WTC11 (cell line): ENCODE results near the gene C3orf22. TPM values are rescaled to one million over a fixed set of nuclear protein-coding genes. Genes with fewer than 3 reads are reported as not detected.
A peak's percentile ranks its signal among the peaks of the same experiment; 100 is the strongest.

ENCODE experiments used
- ATAC-seq: fragments of 200-7000 bp; cut with Tn5 transposase; 2 replicates; pipeline ENCODE4 v1.10.0; 2021; ENCODE audit warnings: mild to moderate bottlenecking, moderate library complexity
- CTCF ChIA-PET: fragments of 300-600 bp; sonication (Branson Sonifier 250); formaldehyde crosslinking; loops from one replicate; lab custom pipeline; 2021; ENCODE audit warnings: antibody characterized with exemption; lab: Charles Lee
- POLR2A ChIA-PET: fragments of 350-600 bp; sonication (Branson Sonifier 250); formaldehyde crosslinking; loops from one replicate; lab custom pipeline; 2021; ENCODE audit warnings: antibody characterized with exemption; lab: Charles Lee
- DNase-seq: peaks from one replicate; pipeline ENCODE4 v3.0.0; 2021; ENCODE audit warnings: low spot score
- H3K27ac Mint-ChIP-seq: 2 replicates; pipeline ENCODE4 v1.8.0; 2021; ENCODE audit warnings: mixed read lengths
- H3K27me3 Mint-ChIP-seq: 2 replicates; pipeline ENCODE4 v1.8.0; 2021; ENCODE audit warnings: low read depth, mild to moderate bottlenecking, moderate library complexity, mixed read lengths
- H3K36me3 Mint-ChIP-seq: 2 replicates; pipeline ENCODE4 v1.8.0; 2021; ENCODE audit warnings: mixed read lengths
- H3K4me1 Mint-ChIP-seq: 2 replicates; pipeline ENCODE4 v1.8.0; 2022; ENCODE audit warnings: mixed read lengths
- H3K4me3 Mint-ChIP-seq: 2 replicates; pipeline ENCODE4 v1.8.0; 2021; ENCODE audit warnings: mild to moderate bottlenecking, moderate library complexity, mixed read lengths
- H3K9me3 Mint-ChIP-seq: 2 replicates; pipeline ENCODE4 v1.8.0; 2021; ENCODE audit warnings: mixed read lengths
- CREM ChIP-seq: sonication (generic); formaldehyde crosslinking; IDR thresholded peaks from 2 replicates; pipeline ENCODE4 v1.8.1; 2022; ENCODE audit warnings: mild to moderate bottlenecking, missing genetic modification reagents, moderate library complexity
- ETV6 ChIP-seq: sonication (generic); formaldehyde crosslinking; IDR thresholded peaks from 2 replicates; pipeline ENCODE4 v1.8.1; 2022; ENCODE audit warnings: mild to moderate bottlenecking, missing genetic modification reagents
- FOXJ3 ChIP-seq: sonication (generic); formaldehyde crosslinking; IDR thresholded peaks from 2 replicates; pipeline ENCODE4 v1.9.0; 2021; ENCODE audit warnings: missing genetic modification reagents, mild to moderate bottlenecking, borderline replicate concordance
- NFYB ChIP-seq: sonication (generic); formaldehyde crosslinking; conservative IDR thresholded peaks from 2 replicates; pipeline ENCODE4 v1.8.0; 2022; ENCODE audit warnings: low read depth, missing genetic modification reagents
- SMAD3 ChIP-seq: sonication (generic); formaldehyde crosslinking; IDR thresholded peaks from 2 replicates; pipeline ENCODE4 v1.8.0; 2022; ENCODE audit warnings: missing genetic modification reagents, mild to moderate bottlenecking, borderline replicate concordance
- SP1 ChIP-seq: sonication (generic); formaldehyde crosslinking; conservative IDR thresholded peaks from 2 replicates; pipeline ENCODE4 v1.8.1; 2022; ENCODE audit warnings: missing genetic modification reagents
- TCF7 ChIP-seq: sonication (generic); formaldehyde crosslinking; IDR thresholded peaks from 2 replicates; pipeline ENCODE4 v1.8.0; 2022; ENCODE audit warnings: mild to moderate bottlenecking, low read depth, missing genetic modification reagents, moderate library complexity
- ZNF232 ChIP-seq: sonication (generic); formaldehyde crosslinking; IDR thresholded peaks from 2 replicates; pipeline ENCODE4 v1.8.0; 2022; ENCODE audit warnings: mild to moderate bottlenecking, missing genetic modification reagents
- ZNF423 ChIP-seq: fragments of 250-450 bp; sonication (Bioruptor Pico); IDR thresholded peaks from 2 replicates; pipeline ENCODE4 v2.1.2; 2022; ENCODE audit warnings: mild to moderate bottlenecking, moderate library complexity
- total RNA-seq: library from RNA; stranded (reverse); gene quantifications from 3 replicates; pipeline ENCODE4 v1.2.3, GENCODE V29; 2021
- TF ChIP-seq, protein P1 (sequence below): fragments of 250-450 bp; sonication (Bioruptor Pico); IDR thresholded peaks from 2 replicates; pipeline ENCODE4 v1.9.0; 2021; ENCODE audit warnings: mild to moderate bottlenecking, borderline replicate concordance
- TF ChIP-seq, protein P2 (sequence below): sonication (generic); formaldehyde crosslinking; IDR thresholded peaks from 2 replicates; pipeline ENCODE4 v1.8.1; 2023; ENCODE audit warnings: mild to moderate bottlenecking, missing genetic modification reagents, borderline replicate concordance
- TF ChIP-seq, protein P3 (sequence below): sonication (generic); formaldehyde crosslinking; IDR thresholded peaks from 2 replicates; pipeline ENCODE4 v1.8.0; 2022; ENCODE audit warnings: mild to moderate bottlenecking, missing genetic modification reagents
- TF ChIP-seq, protein P4 (sequence below): fragments of 250-450 bp; sonication (Bioruptor Pico); IDR thresholded peaks from 2 replicates; pipeline ENCODE4 v1.9.0; 2021; ENCODE audit warnings: moderate library complexity, mild to moderate bottlenecking, inconsistent platforms, borderline replicate concordance
- TF ChIP-seq, protein P5 (sequence below): fragments of 250-450 bp; sonication (Bioruptor Pico); IDR thresholded peaks from 2 replicates; pipeline ENCODE4 v2.1.2; 2022; ENCODE audit warnings: mild to moderate bottlenecking, moderate library complexity
- TF ChIP-seq, protein P6 (sequence below): fragments of 250-450 bp; sonication (Bioruptor Pico); IDR thresholded peaks from 2 replicates; pipeline ENCODE4 v1.9.0; 2021; ENCODE audit warnings: mild to moderate bottlenecking
- TF ChIP-seq, protein P7 (sequence below): sonication (generic); formaldehyde crosslinking; IDR thresholded peaks from 2 replicates; pipeline ENCODE4 v1.8.0; 2022; ENCODE audit warnings: mild to moderate bottlenecking, missing genetic modification reagents
- TF ChIP-seq, protein P8 (sequence below): sonication (generic); formaldehyde crosslinking; IDR thresholded peaks from 2 replicates; pipeline ENCODE4 v1.8.1; 2022; ENCODE audit warnings: mild to moderate bottlenecking, moderate library complexity, missing genetic modification reagents

Gene C3orf22
- total RNA-seq, 1 experiment from 2014 or later: not detected

DNA sequence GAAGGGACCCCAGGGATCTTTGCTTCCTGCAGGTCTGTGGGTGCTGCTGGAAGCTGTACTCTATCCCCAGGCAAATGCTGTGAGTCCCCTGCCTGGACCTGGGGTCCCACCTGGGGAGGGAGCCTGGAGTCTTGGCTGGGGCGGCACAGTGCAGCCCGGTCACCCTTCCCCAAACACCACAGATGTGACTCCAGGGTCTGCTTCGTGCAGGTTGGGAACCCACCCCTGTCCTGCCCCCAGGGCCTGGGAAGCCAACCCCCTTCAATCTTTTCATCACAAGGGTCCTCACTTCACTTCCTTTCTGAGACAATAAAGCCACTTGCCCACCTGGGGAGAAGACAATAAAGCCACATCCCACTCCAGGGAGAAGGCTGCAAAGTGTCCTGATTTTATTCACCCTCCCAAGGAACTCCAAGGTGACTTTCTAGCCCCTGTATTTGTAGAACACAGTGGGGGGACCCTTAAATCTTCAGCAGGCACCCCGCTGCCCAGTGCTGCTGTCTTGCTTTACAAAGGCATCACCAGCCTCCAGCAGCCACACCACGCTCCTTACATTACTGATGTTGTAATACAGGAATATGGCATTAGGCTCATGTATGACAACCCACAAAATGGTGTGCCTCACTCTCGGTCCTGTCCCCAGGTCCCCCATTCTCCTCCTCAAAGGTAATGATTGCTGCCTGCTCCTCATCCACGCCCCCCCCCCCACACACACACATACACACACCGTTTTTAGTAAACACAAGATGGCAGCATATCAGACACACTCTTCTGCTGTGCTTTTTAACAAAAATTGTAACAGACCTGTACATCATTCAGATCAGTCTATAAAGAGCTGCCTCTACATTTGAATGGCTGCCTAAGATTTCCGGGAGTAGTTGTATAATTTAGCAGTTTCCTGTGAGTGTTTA is 9.9 kb downstream of the C3orf22 start:
- CTCF ChIA-PET: interaction anchor here (0.7 to 1.0 kb wide), 2 partner anchors 26 to 30 kb away, joined by 3 to 6 read pairs; partner anchors contain the start of gene CHST13
- peak; percentile 14 for DNase-seq

DNA sequence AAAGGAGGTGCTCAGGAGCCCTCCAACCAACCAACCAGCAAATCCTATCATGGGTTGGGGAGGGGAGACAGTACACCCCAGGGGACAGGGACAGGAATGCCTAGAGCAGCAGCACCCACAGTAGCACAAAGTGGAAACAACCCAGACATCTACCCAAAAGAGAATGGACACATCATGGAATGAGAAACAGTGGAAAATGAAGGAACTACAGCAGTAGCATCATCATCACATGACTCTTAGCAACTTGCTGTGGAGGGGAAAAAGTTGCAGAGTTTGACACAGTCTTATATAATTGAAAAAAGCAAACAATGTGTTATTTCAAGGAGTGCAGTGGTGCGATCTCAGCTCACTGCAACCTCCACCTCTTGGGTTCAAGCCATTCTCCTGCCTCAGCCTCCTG is 11.0 kb downstream of the C3orf22 start:
- Mint-ChIP-seq H3K36me3 (no peaks in the 10 kb centered on the region), H3K4me1 (peaks cover 42% of the 10 kb centered on the region), H3K9me3 (no peaks in the 10 kb centered on the region), H3K27ac (no peak overlapping the region), H3K4me3 (no peak overlapping the region), H3K27me3 (no peaks in the 10 kb centered on the region; the same call in 1 of the 2 replicates)
- CTCF ChIA-PET: interaction anchor here (0.6 to 1.2 kb wide), 2 partner anchors 24 to 131 kb away, joined by 3 to 7 read pairs; partner anchors contain the start of gene CHST13
- no peak for ATAC-seq
- POLR2A ChIA-PET: interaction anchor here (0.6 kb wide), 1 partner anchor 49 kb away, joined by 3 read pairs; no protein-coding TSS in a partner anchor
- no peak for DNase-seq
- no peak for TF ChIP-seq ETV6 (CRISPR knock-in tag)
- no peak for TF ChIP-seq NFYB
- TF ChIP-seq, protein P1, sequence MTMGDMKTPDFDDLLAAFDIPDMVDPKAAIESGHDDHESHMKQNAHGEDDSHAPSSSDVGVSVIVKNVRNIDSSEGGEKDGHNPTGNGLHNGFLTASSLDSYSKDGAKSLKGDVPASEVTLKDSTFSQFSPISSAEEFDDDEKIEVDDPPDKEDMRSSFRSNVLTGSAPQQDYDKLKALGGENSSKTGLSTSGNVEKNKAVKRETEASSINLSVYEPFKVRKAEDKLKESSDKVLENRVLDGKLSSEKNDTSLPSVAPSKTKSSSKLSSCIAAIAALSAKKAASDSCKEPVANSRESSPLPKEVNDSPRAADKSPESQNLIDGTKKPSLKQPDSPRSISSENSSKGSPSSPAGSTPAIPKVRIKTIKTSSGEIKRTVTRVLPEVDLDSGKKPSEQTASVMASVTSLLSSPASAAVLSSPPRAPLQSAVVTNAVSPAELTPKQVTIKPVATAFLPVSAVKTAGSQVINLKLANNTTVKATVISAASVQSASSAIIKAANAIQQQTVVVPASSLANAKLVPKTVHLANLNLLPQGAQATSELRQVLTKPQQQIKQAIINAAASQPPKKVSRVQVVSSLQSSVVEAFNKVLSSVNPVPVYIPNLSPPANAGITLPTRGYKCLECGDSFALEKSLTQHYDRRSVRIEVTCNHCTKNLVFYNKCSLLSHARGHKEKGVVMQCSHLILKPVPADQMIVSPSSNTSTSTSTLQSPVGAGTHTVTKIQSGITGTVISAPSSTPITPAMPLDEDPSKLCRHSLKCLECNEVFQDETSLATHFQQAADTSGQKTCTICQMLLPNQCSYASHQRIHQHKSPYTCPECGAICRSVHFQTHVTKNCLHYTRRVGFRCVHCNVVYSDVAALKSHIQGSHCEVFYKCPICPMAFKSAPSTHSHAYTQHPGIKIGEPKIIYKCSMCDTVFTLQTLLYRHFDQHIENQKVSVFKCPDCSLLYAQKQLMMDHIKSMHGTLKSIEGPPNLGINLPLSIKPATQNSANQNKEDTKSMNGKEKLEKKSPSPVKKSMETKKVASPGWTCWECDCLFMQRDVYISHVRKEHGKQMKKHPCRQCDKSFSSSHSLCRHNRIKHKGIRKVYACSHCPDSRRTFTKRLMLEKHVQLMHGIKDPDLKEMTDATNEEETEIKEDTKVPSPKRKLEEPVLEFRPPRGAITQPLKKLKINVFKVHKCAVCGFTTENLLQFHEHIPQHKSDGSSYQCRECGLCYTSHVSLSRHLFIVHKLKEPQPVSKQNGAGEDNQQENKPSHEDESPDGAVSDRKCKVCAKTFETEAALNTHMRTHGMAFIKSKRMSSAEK (CRISPR knock-in tag): no peak
- no peak for TF ChIP-seq TCF7 (CRISPR knock-in tag)
- TF ChIP-seq, protein P2, sequence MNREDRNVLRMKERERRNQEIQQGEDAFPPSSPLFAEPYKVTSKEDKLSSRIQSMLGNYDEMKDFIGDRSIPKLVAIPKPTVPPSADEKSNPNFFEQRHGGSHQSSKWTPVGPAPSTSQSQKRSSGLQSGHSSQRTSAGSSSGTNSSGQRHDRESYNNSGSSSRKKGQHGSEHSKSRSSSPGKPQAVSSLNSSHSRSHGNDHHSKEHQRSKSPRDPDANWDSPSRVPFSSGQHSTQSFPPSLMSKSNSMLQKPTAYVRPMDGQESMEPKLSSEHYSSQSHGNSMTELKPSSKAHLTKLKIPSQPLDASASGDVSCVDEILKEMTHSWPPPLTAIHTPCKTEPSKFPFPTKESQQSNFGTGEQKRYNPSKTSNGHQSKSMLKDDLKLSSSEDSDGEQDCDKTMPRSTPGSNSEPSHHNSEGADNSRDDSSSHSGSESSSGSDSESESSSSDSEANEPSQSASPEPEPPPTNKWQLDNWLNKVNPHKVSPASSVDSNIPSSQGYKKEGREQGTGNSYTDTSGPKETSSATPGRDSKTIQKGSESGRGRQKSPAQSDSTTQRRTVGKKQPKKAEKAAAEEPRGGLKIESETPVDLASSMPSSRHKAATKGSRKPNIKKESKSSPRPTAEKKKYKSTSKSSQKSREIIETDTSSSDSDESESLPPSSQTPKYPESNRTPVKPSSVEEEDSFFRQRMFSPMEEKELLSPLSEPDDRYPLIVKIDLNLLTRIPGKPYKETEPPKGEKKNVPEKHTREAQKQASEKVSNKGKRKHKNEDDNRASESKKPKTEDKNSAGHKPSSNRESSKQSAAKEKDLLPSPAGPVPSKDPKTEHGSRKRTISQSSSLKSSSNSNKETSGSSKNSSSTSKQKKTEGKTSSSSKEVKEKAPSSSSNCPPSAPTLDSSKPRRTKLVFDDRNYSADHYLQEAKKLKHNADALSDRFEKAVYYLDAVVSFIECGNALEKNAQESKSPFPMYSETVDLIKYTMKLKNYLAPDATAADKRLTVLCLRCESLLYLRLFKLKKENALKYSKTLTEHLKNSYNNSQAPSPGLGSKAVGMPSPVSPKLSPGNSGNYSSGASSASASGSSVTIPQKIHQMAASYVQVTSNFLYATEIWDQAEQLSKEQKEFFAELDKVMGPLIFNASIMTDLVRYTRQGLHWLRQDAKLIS (CRISPR knock-in tag): no peak
- TF ChIP-seq SMAD3: no peak
- no peak for TF ChIP-seq SP1 (CRISPR knock-in tag)
- TF ChIP-seq, protein P3, sequence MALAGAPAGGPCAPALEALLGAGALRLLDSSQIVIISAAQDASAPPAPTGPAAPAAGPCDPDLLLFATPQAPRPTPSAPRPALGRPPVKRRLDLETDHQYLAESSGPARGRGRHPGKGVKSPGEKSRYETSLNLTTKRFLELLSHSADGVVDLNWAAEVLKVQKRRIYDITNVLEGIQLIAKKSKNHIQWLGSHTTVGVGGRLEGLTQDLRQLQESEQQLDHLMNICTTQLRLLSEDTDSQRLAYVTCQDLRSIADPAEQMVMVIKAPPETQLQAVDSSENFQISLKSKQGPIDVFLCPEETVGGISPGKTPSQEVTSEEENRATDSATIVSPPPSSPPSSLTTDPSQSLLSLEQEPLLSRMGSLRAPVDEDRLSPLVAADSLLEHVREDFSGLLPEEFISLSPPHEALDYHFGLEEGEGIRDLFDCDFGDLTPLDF: no peak
- TF ChIP-seq, protein P4, sequence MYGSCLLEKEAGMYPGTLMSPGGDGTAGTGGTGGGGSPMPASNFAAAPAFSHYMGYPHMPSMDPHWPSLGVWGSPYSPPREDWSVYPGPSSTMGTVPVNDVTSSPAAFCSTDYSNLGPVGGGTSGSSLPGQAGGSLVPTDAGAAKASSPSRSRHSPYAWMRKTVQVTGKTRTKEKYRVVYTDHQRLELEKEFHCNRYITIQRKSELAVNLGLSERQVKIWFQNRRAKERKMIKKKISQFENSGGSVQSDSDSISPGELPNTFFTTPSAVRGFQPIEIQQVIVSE (CRISPR knock-in tag): no peak
- TF ChIP-seq, protein P5, sequence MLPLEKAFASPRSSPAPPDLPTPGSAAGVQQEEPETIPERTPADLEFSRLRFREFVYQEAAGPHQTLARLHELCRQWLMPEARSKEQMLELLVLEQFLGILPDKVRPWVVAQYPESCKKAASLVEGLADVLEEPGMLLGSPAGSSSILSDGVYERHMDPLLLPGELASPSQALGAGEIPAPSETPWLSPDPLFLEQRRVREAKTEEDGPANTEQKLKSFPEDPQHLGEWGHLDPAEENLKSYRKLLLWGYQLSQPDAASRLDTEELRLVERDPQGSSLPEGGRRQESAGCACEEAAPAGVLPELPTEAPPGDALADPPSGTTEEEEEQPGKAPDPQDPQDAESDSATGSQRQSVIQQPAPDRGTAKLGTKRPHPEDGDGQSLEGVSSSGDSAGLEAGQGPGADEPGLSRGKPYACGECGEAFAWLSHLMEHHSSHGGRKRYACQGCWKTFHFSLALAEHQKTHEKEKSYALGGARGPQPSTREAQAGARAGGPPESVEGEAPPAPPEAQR (CRISPR knock-in tag): no peak
- TF ChIP-seq, protein P6, sequence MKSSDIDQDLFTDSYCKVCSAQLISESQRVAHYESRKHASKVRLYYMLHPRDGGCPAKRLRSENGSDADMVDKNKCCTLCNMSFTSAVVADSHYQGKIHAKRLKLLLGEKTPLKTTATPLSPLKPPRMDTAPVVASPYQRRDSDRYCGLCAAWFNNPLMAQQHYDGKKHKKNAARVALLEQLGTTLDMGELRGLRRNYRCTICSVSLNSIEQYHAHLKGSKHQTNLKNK: no peak
- no peak for TF ChIP-seq FOXJ3 (CRISPR knock-in tag)

More for the DNA sequence above, 9.9 kb downstream of the C3orf22 start:
- TF ChIP-seq, protein P7, sequence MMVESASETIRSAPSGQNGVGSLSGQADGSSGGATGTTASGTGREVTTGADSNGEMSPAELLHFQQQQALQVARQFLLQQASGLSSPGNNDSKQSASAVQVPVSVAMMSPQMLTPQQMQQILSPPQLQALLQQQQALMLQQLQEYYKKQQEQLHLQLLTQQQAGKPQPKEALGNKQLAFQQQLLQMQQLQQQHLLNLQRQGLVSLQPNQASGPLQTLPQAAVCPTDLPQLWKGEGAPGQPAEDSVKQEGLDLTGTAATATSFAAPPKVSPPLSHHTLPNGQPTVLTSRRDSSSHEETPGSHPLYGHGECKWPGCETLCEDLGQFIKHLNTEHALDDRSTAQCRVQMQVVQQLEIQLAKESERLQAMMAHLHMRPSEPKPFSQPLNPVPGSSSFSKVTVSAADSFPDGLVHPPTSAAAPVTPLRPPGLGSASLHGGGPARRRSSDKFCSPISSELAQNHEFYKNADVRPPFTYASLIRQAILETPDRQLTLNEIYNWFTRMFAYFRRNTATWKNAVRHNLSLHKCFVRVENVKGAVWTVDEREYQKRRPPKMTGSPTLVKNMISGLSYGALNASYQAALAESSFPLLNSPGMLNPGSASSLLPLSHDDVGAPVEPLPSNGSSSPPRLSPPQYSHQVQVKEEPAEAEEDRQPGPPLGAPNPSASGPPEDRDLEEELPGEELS (CRISPR knock-in tag): peak; percentile 25; the same call in 1 of the 2 replicates
- TF ChIP-seq SMAD3 (no peak), ZNF423 (CRISPR knock-in tag) (peak; percentile 62; the same call in 1 of the 2 replicates), CREM (CRISPR knock-in tag) (no peak), ZNF232 (CRISPR knock-in tag) (no peak)
- TF ChIP-seq, protein P8, sequence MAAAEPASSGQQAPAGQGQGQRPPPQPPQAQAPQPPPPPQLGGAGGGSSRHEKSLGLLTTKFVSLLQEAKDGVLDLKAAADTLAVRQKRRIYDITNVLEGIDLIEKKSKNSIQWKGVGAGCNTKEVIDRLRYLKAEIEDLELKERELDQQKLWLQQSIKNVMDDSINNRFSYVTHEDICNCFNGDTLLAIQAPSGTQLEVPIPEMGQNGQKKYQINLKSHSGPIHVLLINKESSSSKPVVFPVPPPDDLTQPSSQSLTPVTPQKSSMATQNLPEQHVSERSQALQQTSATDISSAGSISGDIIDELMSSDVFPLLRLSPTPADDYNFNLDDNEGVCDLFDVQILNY: no peak
- Mint-ChIP-seq H3K4me1 (peaks cover 45% of the 10 kb centered on the region), H3K9me3 (no peaks in the 10 kb centered on the region), H3K36me3 (no peaks in the 10 kb centered on the region), H3K4me3 (peak overlapping the region; percentile 5; the same call in 1 of the 2 replicates), H3K27ac (peak overlapping the region; percentile 58), H3K27me3 (no peaks in the 10 kb centered on the region; the same call in 1 of the 2 replicates)
- POLR2A ChIA-PET: no interaction called here
- ATAC-seq: peak; percentile 68
